ENCODE measurements around the gene SURF4. TPM values are rescaled to one million over a fixed set of nuclear protein-coding genes. Genes with fewer than 3 reads are reported as not detected.
A peak's percentile ranks its signal among the peaks of the same experiment; 100 is the strongest.

Gene SURF4
- total and polyA plus RNA-seq, 2 of the 13 experiments (the other 11 are each of a cell fraction or from before 2014, with no cell fraction given), result 220 to 265 TPM

- TF ChIP-seq ZFY (CRISPR knock-in tag; IDR thresholded peaks at IDR 0.05) (peak; percentile 85), ZNF44 (CRISPR knock-in tag; IDR thresholded peaks at IDR 0.05) (no peak), MEF2D (CRISPR knock-in tag; IDR thresholded peaks at IDR 0.05) (peak; percentile 90), TBX3 (IDR thresholded peaks at IDR 0.05; ENCODE audit: borderline replicate concordance) (peak; percentile 64; the same call in 1 of the 2 replicates), HNRNPL (IDR thresholded peaks at IDR 0.05; ENCODE audit: low read depth, low read length) (peak; percentile 77), RFX5 (IDR thresholded peaks at IDR 0.05; ENCODE audit: low read depth, low read length) (no peak), ZNF784 (CRISPR knock-in tag; IDR thresholded peaks at IDR 0.05; ENCODE audit: borderline replicate concordance) (peak; percentile 79; the same call in 1 of the 2 replicates), TFE3 (CRISPR knock-in tag; IDR thresholded peaks at IDR 0.05) (peak; percentile 39; the same call in 1 of the 2 replicates), JUNB (CRISPR knock-in tag; IDR thresholded peaks at IDR 0.05; ENCODE audit: borderline replicate concordance) (peak; percentile 56; the same call in 1 of the 2 replicates), SNAI1 (CRISPR knock-in tag; IDR thresholded peaks at IDR 0.05; ENCODE audit: borderline replicate concordance) (0 out of 2 replicates have a peak, but pooled peaks have one; percentile 72), PLRG1 (conservative IDR thresholded peaks at IDR 0.05) (no peak), ZSCAN29 (CRISPR knock-in tag; conservative IDR thresholded peaks at IDR 0.05) (0 out of 2 replicates have a peak, but pooled peaks have one; percentile 84), PRMT3 (CRISPR knock-in tag; IDR thresholded peaks at IDR 0.05; ENCODE audit: borderline replicate concordance, low read depth) (0 out of 2 replicates have a peak, but pooled peaks have one; percentile 87), ZFP37 (CRISPR knock-in tag; IDR thresholded peaks at IDR 0.05; ENCODE audit: borderline replicate concordance) (no peak), RFXANK (CRISPR knock-in tag; IDR thresholded peaks at IDR 0.05) (no peak), POLR2AphosphoS5 (IDR thresholded peaks at IDR 0.05; ENCODE audit: low read depth, low read length) (peak; percentile 51; the same call in 1 of the 2 replicates), PAX8 (CRISPR knock-in tag; IDR thresholded peaks at IDR 0.05; ENCODE audit: borderline replicate concordance) (no peak; the same call in 1 of the 2 replicates)
- TF ChIP-seq, protein P1, sequence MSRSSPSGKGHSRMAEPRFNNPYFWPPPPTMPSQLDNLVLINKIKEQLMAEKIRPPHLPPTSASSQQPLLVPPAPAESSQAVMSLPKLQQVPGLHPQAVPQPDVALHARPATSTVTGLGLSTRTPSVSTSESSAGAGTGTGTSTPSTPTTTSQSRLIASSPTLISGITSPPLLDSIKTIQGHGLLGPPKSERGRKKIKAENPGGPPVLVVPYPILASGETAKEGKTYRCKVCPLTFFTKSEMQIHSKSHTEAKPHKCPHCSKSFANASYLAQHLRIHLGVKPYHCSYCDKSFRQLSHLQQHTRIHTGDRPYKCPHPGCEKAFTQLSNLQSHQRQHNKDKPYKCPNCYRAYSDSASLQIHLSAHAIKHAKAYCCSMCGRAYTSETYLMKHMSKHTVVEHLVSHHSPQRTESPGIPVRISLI (CRISPR knock-in tag; IDR thresholded peaks at IDR 0.05; ENCODE audit: borderline replicate concordance), result peak; percentile 59; the same call in 1 of the 2 replicates
- TF ChIP-seq, protein P2, sequence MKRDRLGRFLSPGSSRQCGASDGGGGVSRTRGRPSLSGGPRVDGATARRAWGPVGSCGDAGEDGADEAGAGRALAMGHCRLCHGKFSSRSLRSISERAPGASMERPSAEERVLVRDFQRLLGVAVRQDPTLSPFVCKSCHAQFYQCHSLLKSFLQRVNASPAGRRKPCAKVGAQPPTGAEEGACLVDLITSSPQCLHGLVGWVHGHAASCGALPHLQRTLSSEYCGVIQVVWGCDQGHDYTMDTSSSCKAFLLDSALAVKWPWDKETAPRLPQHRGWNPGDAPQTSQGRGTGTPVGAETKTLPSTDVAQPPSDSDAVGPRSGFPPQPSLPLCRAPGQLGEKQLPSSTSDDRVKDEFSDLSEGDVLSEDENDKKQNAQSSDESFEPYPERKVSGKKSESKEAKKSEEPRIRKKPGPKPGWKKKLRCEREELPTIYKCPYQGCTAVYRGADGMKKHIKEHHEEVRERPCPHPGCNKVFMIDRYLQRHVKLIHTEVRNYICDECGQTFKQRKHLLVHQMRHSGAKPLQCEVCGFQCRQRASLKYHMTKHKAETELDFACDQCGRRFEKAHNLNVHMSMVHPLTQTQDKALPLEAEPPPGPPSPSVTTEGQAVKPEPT (CRISPR knock-in tag; IDR thresholded peaks at IDR 0.05; ENCODE audit: low read depth), result peak; percentile 60; the same call in 1 of the 2 replicates
- TF ChIP-seq, protein P3, sequence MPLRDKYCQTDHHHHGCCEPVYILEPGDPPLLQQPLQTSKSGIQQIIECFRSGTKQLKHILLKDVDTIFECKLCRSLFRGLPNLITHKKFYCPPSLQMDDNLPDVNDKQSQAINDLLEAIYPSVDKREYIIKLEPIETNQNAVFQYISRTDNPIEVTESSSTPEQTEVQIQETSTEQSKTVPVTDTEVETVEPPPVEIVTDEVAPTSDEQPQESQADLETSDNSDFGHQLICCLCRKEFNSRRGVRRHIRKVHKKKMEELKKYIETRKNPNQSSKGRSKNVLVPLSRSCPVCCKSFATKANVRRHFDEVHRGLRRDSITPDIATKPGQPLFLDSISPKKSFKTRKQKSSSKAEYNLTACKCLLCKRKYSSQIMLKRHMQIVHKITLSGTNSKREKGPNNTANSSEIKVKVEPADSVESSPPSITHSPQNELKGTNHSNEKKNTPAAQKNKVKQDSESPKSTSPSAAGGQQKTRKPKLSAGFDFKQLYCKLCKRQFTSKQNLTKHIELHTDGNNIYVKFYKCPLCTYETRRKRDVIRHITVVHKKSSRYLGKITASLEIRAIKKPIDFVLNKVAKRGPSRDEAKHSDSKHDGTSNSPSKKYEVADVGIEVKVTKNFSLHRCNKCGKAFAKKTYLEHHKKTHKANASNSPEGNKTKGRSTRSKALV (CRISPR knock-in tag; IDR thresholded peaks at IDR 0.05), result peak; percentile 49; the same call in 1 of the 2 replicates
Measured at GRCh38 chr9:133417541-133418461, 41.9 kb upstream of the SURF4 start, which contains the start of gene REXO4 (continued).
